ENCODE results near the gene STON2.
"Not testable (repeated sequence)": the region's sequence is repeated elsewhere in the genome, so short reads cannot be mapped to it uniquely, and the experiment has no call there.

The STON2 gene

GRCh38 chr14:81380009-81380408, 20.1 kb downstream of the STON2 start:
- DNase-seq (ENCODE audit: low read depth), result not testable (repeated sequence)

- no peak for DNase-seq (ENCODE audit: low read depth)
Measured at GRCh38 chr14:81371802-81372201, 28.3 kb downstream of the STON2 start.

GRCh38 chr14:81367563-81367962, 32.6 kb downstream of the STON2 start:
- DNase-seq (ENCODE audit: low read depth), result no peak

GRCh38 chr14:81366884-81367283, 33.2 kb downstream of the STON2 start:
- no peak for DNase-seq (ENCODE audit: low read depth)

- DNase-seq (ENCODE audit: low read depth), result no peak
Measured at GRCh38 chr14:81366214-81366613, 33.9 kb downstream of the STON2 start.

- DNase-seq (ENCODE audit: low read depth), result no peak
Measured at GRCh38 chr14:81363746-81364378, 36.3 kb downstream of the STON2 start.

- DNase-seq (ENCODE audit: low read depth), result no peak
Measured at GRCh38 chr14:81353691-81354323, 46.3 kb downstream of the STON2 start.

- no peak for DNase-seq (ENCODE audit: low read depth)
Measured at GRCh38 chr14:81352413-81352812, 47.7 kb downstream of the STON2 start.

- DNase-seq (ENCODE audit: low read depth), result no peak
Measured at GRCh38 chr14:81351205-81351604, 48.9 kb downstream of the STON2 start.

- DNase-seq (ENCODE audit: low read depth), result no peak
Measured at GRCh38 chr14:81350344-81351130, 49.6 kb downstream of the STON2 start.

GRCh38 chr14:81348061-81348460, 52.1 kb downstream of the STON2 start:
- DNase-seq (ENCODE audit: low read depth), result no peak

- no peak for DNase-seq (ENCODE audit: low read depth)
Measured at GRCh38 chr14:81345781-81346180, 54.3 kb downstream of the STON2 start.

GRCh38 chr14:81344481-81345160, 55.5 kb downstream of the STON2 start:
- DNase-seq (ENCODE audit: low read depth), result no peak

- no peak for DNase-seq (ENCODE audit: low read depth)
Measured at GRCh38 chr14:81343701-81344100, 56.4 kb downstream of the STON2 start.

GRCh38 chr14:81342850-81343580, 57.1 kb downstream of the STON2 start:
- DNase-seq (ENCODE audit: low read depth), result no peak

GRCh38 chr14:81341781-81342180, 58.3 kb downstream of the STON2 start:
- DNase-seq (ENCODE audit: low read depth), result no peak

GRCh38 chr14:81341370-81341769, 58.8 kb downstream of the STON2 start:
- DNase-seq (ENCODE audit: low read depth), result no peak

GRCh38 chr14:81340201-81340600, 59.9 kb downstream of the STON2 start:
- DNase-seq (ENCODE audit: low read depth), result no peak

- DNase-seq (ENCODE audit: low read depth), result no peak
Measured at GRCh38 chr14:81337073-81337472, 63.1 kb downstream of the STON2 start.

GRCh38 chr14:81336009-81336408, 64.1 kb downstream of the STON2 start:
- DNase-seq (ENCODE audit: low read depth), result no peak

- no peak for DNase-seq (ENCODE audit: low read depth)
Measured at GRCh38 chr14:81332725-81333124, 67.4 kb downstream of the STON2 start.
